ENCODE results near the gene SLU7. TPM values are rescaled to one million over a fixed set of nuclear protein-coding genes. Genes with fewer than 3 reads are reported as not detected.

SLU7 gene
- total RNA-seq, 1 donor from 2014 or later: 48.5 TPM

DNA sequence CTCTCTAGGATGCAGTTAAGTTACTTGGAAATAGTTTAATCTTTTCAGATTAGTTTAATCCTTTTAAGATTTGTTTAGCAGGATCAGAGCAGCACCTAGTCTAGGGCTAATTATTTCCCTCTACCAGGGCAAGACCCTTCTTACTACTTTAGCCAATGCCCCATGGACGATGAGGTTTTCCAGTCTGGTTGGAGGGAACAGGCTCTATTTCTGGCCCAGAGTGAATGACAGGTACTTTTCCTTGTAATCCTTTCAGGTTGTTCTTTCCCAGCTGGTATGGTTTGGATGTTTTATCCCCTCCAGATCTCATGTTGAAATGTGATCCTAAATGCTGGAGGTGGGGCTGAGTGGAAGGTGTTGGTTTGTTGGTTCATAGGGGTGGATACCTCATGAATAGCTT is 30.0 kb upstream of the SLU7 start:
- peaks cover 6% of the 10 kb centered on the region for H3K9me3 Mint-ChIP-seq
- Histone ChIP-seq H3K9ac (no peak overlapping the region), H3K27ac (no peak overlapping the region), H3K27me3 (no peaks in the 10 kb centered on the region), H3F3A (ENCODE audit: low read depth) (no peaks in the 10 kb centered on the region), H2AFZ (replicated peaks) (no peak overlapping the region), H3K79me2 (ENCODE audit: low read depth) (no peaks in the 10 kb centered on the region), H3K4me3 (no peak overlapping the region), H3K36me3 (no peaks in the 10 kb centered on the region), H3K4me2 (no peak overlapping the region), H3K9me3 (ENCODE audit: low read depth) (no peaks in the 10 kb centered on the region), H4K20me1 (ENCODE audit: low read depth) (no peaks in the 10 kb centered on the region), H3K4me1 (no peaks in the 10 kb centered on the region)
- peaks cover 2% of the 10 kb centered on the region for H3K4me1 Mint-ChIP-seq
- no peak overlapping the region for H3K4me3 Mint-ChIP-seq
- H3K36me3 Mint-ChIP-seq: no peaks in the 10 kb centered on the region
- H3K27me3 Mint-ChIP-seq (ENCODE audit: insufficient read depth, low read depth): peaks cover 4% of the 10 kb centered on the region
- TF ChIP-seq EZH2 (IDR thresholded peaks at IDR 0.05) (no peak), EZH2phosphoT487 (IDR thresholded peaks at IDR 0.05) (no peak), CTCF (IDR thresholded peaks at IDR 0.05) (no peak)
- no peak overlapping the region for H3K27ac Mint-ChIP-seq
- no peak for DNase-seq (ENCODE audit: low spot score)

DNA sequence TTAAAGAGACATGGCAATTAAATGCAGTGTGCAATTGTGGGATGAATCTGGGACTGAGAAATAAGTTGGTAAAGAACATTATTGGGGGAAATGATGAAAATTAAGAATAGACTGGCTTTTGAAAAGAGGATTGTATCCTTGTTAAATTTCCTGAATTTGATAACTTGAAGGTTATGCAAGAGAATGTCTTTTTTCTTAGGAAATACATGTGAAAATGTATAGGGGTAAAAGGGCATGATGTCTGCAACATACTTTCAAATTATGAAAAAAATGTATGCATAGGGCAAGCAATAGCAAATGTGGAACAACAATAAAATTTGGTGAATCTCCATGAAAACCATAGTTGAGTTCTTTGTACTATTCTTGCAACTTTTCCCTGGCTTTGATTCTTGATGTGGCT is 26.9 kb upstream of the SLU7 start:
- DNase-seq (ENCODE audit: low spot score): no peak
- H3K27me3 Mint-ChIP-seq (ENCODE audit: insufficient read depth, low read depth): no peaks in the 10 kb centered on the region
- no peaks in the 10 kb centered on the region for H3K36me3 Mint-ChIP-seq
- H3K9me3 Mint-ChIP-seq: peaks cover 6% of the 10 kb centered on the region
- no peak overlapping the region for H3K27ac ChIP-seq
- no peak overlapping the region for H3K27ac Mint-ChIP-seq
- H2AFZ ChIP-seq (replicated peaks): no peak overlapping the region
- no peak overlapping the region for H3K9ac ChIP-seq
- TF ChIP-seq EZH2 (IDR thresholded peaks at IDR 0.05): no peak
- H3F3A ChIP-seq (ENCODE audit: low read depth): no peaks in the 10 kb centered on the region
- no peaks in the 10 kb centered on the region for H4K20me1 ChIP-seq (ENCODE audit: low read depth)
- H3K36me3 ChIP-seq: no peaks in the 10 kb centered on the region
- H3K9me3 ChIP-seq (ENCODE audit: low read depth): no peaks in the 10 kb centered on the region
- H3K4me3 ChIP-seq: no peak overlapping the region
- no peaks in the 10 kb centered on the region for H3K27me3 ChIP-seq
- no peaks in the 10 kb centered on the region for H3K4me1 ChIP-seq
- H3K79me2 ChIP-seq (ENCODE audit: low read depth): no peaks in the 10 kb centered on the region
- peaks cover 2% of the 10 kb centered on the region for H3K4me1 Mint-ChIP-seq
- no peak overlapping the region for H3K4me2 ChIP-seq
- H3K4me3 Mint-ChIP-seq: no peak overlapping the region

DNA sequence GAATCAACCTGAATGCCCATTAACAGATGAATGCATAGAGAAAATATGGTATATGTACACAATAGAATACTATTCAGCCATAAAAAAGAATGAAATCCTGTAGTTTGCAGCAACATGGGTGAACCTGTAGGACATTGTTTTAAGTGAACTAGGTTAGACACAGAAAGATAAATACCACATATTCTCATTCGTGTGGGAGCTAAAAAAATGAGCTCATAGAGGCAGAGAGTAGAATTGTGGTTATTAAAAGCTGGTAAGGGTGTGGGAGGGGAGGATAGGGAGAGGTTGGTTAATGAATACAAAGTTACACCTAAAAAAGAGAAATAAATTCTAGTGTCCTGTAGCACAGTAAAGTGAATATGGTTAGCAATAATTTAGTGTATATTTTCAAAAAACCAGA is 26.3 kb upstream of the SLU7 start:
- Histone ChIP-seq H3K9ac (no peak overlapping the region), H3K36me3 (no peaks in the 10 kb centered on the region), H3K27me3 (peaks cover under 1% of the 10 kb centered on the region), H3F3A (ENCODE audit: low read depth) (no peaks in the 10 kb centered on the region), H3K27ac (no peak overlapping the region), H3K9me3 (ENCODE audit: low read depth) (no peaks in the 10 kb centered on the region), H3K4me1 (no peaks in the 10 kb centered on the region), H4K20me1 (ENCODE audit: low read depth) (no peaks in the 10 kb centered on the region), H3K4me2 (no peak overlapping the region), H3K4me3 (no peak overlapping the region), H2AFZ (replicated peaks) (no peak overlapping the region), H3K79me2 (ENCODE audit: low read depth) (no peaks in the 10 kb centered on the region)
- no peak overlapping the region for H3K4me3 Mint-ChIP-seq
- H3K4me1 Mint-ChIP-seq: peaks cover 2% of the 10 kb centered on the region
- H3K27ac Mint-ChIP-seq: no peak overlapping the region
- H3K9me3 Mint-ChIP-seq: peaks cover 6% of the 10 kb centered on the region
- H3K27me3 Mint-ChIP-seq (ENCODE audit: insufficient read depth, low read depth): peaks cover under 1% of the 10 kb centered on the region
- TF ChIP-seq EZH2 (IDR thresholded peaks at IDR 0.05) (no peak), CTCF (IDR thresholded peaks at IDR 0.05) (no peak), EZH2phosphoT487 (IDR thresholded peaks at IDR 0.05) (no peak)
- no peak for DNase-seq (ENCODE audit: low spot score)
- H3K36me3 Mint-ChIP-seq: no peaks in the 10 kb centered on the region

- peaks cover 3% of the 10 kb centered on the region for H3K27me3 Mint-ChIP-seq (ENCODE audit: insufficient read depth, low read depth)
- no peak for DNase-seq (ENCODE audit: low spot score)
Observed at GRCh38 chr5:160444407-160444806, 25.5 kb upstream of the SLU7 start.

More at GRCh38 chr5:160444407-160444806, 25.5 kb upstream of the SLU7 start:
- H3K27me3 ChIP-seq: peaks cover 8% of the 10 kb centered on the region
- H3K4me2 ChIP-seq: no peak overlapping the region
- no peaks in the 10 kb centered on the region for H3K36me3 ChIP-seq
- H4K20me1 ChIP-seq (ENCODE audit: low read depth): no peaks in the 10 kb centered on the region
- Mint-ChIP-seq H3K9me3 (peaks cover 3% of the 10 kb centered on the region), H3K27ac (no peak overlapping the region), H3K4me3 (no peak overlapping the region), H3K4me1 (no peaks in the 10 kb centered on the region), H3K36me3 (no peaks in the 10 kb centered on the region)
- no peaks in the 10 kb centered on the region for H3K4me1 ChIP-seq
- H3K79me2 ChIP-seq (ENCODE audit: low read depth): no peaks in the 10 kb centered on the region
- no peak overlapping the region for H3K9ac ChIP-seq
- no peak for TF ChIP-seq EZH2 (IDR thresholded peaks at IDR 0.05)
- TF ChIP-seq EZH2phosphoT487 (IDR thresholded peaks at IDR 0.05): no peak
- TF ChIP-seq CTCF (IDR thresholded peaks at IDR 0.05): no peak
- H3F3A ChIP-seq (ENCODE audit: low read depth): no peaks in the 10 kb centered on the region
- no peaks in the 10 kb centered on the region for H3K9me3 ChIP-seq (ENCODE audit: low read depth)
- H3K27ac ChIP-seq: no peak overlapping the region
- H3K4me3 ChIP-seq: no peak overlapping the region
- no peak overlapping the region for H2AFZ ChIP-seq (replicated peaks)
